Aorta (tissue), 5 donors: ENCODE results near the gene SLAMF7. TPM values are rescaled to one million over a fixed set of nuclear protein-coding genes. Genes with fewer than 3 reads are reported as not detected.

Experiments used
- ATAC-seq: fragments of 200-7000 bp; cut with Tn5 transposase; one replicate; pipeline ENCODE4 v1.9.1; 2022; ENCODE audit warnings: moderate library complexity; ENCODE audit not compliant: low FRiP score
- DNase-seq, 2 donors: peaks; one replicate each; pipeline ENCODE4 v3.0.0-alpha.2; 2020
- H3K27ac ChIP-seq, 2 donors: one replicate each; pipeline ENCODE4 v1.5.1; 2013; ENCODE audit warnings: low read length in 2 of 2, mild to moderate bottlenecking in 2 of 2, moderate library complexity in 2 of 2, control low read depth in 1 of 2, inconsistent platforms in 1 of 2, low read depth in 1 of 2
- H3K27me3 ChIP-seq, 2 donors: one replicate each; pipeline ENCODE4 v1.6.1; 2013; ENCODE audit warnings: control low read depth in 1 of 2, low read length in 1 of 2, mild to moderate bottlenecking in 1 of 2, moderate library complexity in 1 of 2; ENCODE audit not compliant: insufficient read depth in 2 of 2, control insufficient read depth in 1 of 2
- H3K36me3 ChIP-seq, 2 donors: one replicate each; pipeline ENCODE4 v1.6.1; 2013; ENCODE audit warnings: control low read depth in 1 of 2, low read length in 1 of 2, mild to moderate bottlenecking in 1 of 2; ENCODE audit not compliant: insufficient read depth in 2 of 2, control insufficient read depth in 1 of 2
- H3K4me1 ChIP-seq, 2 donors: one replicate each; pipeline ENCODE4 v1.6.1; 2013; ENCODE audit warnings: low read length in 2 of 2, control low read depth in 1 of 2, mild to moderate bottlenecking in 1 of 2, moderate library complexity in 1 of 2; ENCODE audit not compliant: insufficient read depth in 2 of 2, control insufficient read depth in 1 of 2
- H3K4me3 ChIP-seq, 2 donors: one replicate each; pipeline ENCODE4 v1.5.1; 2013; ENCODE audit warnings: low read length in 2 of 2, control low read depth in 1 of 2, mild to moderate bottlenecking in 1 of 2
- H3K9me3 ChIP-seq: one replicate; pipeline ENCODE4 v1.6.1; 2013; ENCODE audit warnings: mild to moderate bottlenecking, low read length; ENCODE audit not compliant: control insufficient read depth
- WGBS, 2 donors: extraction: QIAGEN DNeasy Blood & Tissue Kit; methylation state at CpG; one replicate each; pipeline ENCODE4 v1.1.7; 2013; 5-methylcytosine and 5-hydroxymethylcytosine counted together
- intact Hi-C, 2 donors: fragments of 100-400 bp; cut with DNase I; formaldehyde crosslinking; loops; one replicate each; pipeline versions ENCODE4 v1.14.2 to v1.15.0; 2022
- polyA plus RNA-seq, 2 donors: library from polyadenylated mRNA; stranded (reverse); fragments of 200-250 nt; gene quantifications; one replicate each; pipeline ENCODE4 v1.2.3, GENCODE V29; 2013
- total RNA-seq, 2 donors: library from RNA; stranded (reverse); fragmentation: NEBNext Ultra II Directional; extraction: Animal tissue kit (Norgen Biotek cat#: 25700); gene quantifications; one replicate each; pipeline ENCODE4 v1.2.1, GENCODE V29; 2021
- donor health status: healthy with polysubstance abuse.
- donor health status: Bipolar disorder and iron deficiency.
- donor health status: DM: no; HTN: no; CAD: no.
- donor health status: DM: no; HTN: no; CAD: no.
- donor health status: DM: yes; HTN: yes; CAD: no.

SLAMF7 gene
- total and polyA plus RNA-seq, 4 donors = 2.5 to 8.9 (median 2.9) TPM; not detected in 1

GRCh38 chr1:160740133-160740688 lies 1.2 kb downstream of the SLAMF7 start:
- 86% methylated on average over 5 of the region's 5 CpGs for WGBS, 2 donors
- Histone ChIP-seq H3K9me3 (no peaks in the 10 kb centered on the region), H3K4me1 (no peaks in the 10 kb centered on the region), H3K4me3 (no peak overlapping the region), H3K27me3 (no peaks in the 10 kb centered on the region), H3K27ac (no peak overlapping the region), H3K36me3 (no peaks in the 10 kb centered on the region)
- intact Hi-C loops = no loop called here
- DNase-seq (no peak), ATAC-seq (no peak)

- Histone ChIP-seq H3K4me1 (no peaks in the 10 kb centered on the region), H3K27ac (no peak overlapping the region), H3K9me3 (no peaks in the 10 kb centered on the region), H3K36me3 (no peaks in the 10 kb centered on the region), H3K27me3 (no peaks in the 10 kb centered on the region), H3K4me3 (no peak overlapping the region)
- ATAC-seq (no peak), DNase-seq (no peak)
- intact Hi-C loops = no loop called here
- 87% methylated on average over 4 of the region's 4 CpGs for WGBS, 2 donors
Measured at GRCh38 chr1:160741092-160741501, 2.0 kb downstream of the SLAMF7 start.

- ATAC-seq = no peak
- DNase-seq = no peak
- Histone ChIP-seq H3K27me3 (no peaks in the 10 kb centered on the region), H3K36me3 (no peaks in the 10 kb centered on the region), H3K27ac (no peak overlapping the region), H3K4me1 (no peaks in the 10 kb centered on the region), H3K4me3 (no peak overlapping the region), H3K9me3 (no peaks in the 10 kb centered on the region)
- intact Hi-C loops = no loop called here
- 78 to 83% methylated on average over 5 of the region's 5 CpGs for WGBS, 2 donors
Measured at GRCh38 chr1:160741612-160742348, 2.7 kb downstream of the SLAMF7 start.

GRCh38 chr1:160742428-160743127 lies 3.5 kb downstream of the SLAMF7 start:
- intact Hi-C loops = no loop called here
- no peaks in the 10 kb centered on the region for H3K27me3 ChIP-seq
- H3K27ac ChIP-seq = no peak overlapping the region
- DNase-seq = no peak
- no peaks in the 10 kb centered on the region for H3K4me1 ChIP-seq
- no peak overlapping the region for H3K4me3 ChIP-seq
- 91 to 94% methylated on average over 8 of the region's 8 CpGs for WGBS, 2 donors
- H3K9me3 ChIP-seq = no peaks in the 10 kb centered on the region
- ATAC-seq = no peak
- no peaks in the 10 kb centered on the region for H3K36me3 ChIP-seq

GRCh38 chr1:160743266-160743665 lies 4.2 kb downstream of the SLAMF7 start:
- WGBS, 2 donors = 88 to 89% methylated on average over 3 of the region's 3 CpGs
- no peak for ATAC-seq
- Histone ChIP-seq H3K4me1 (no peaks in the 10 kb centered on the region), H3K9me3 (no peaks in the 10 kb centered on the region), H3K36me3 (no peaks in the 10 kb centered on the region), H3K27me3 (peaks cover 0 to 2% of the 10 kb centered on the region in 2 donors), H3K4me3 (no peak overlapping the region), H3K27ac (no peak overlapping the region)
- intact Hi-C loops = no loop called here
- no peak for DNase-seq

GRCh38 chr1:160744199-160744851 lies 5.3 kb downstream of the SLAMF7 start:
- WGBS, 2 donors = 63 to 75% methylated on average over 7 of the region's 7 CpGs
- Histone ChIP-seq H3K9me3 (no peaks in the 10 kb centered on the region), H3K4me3 (no peak overlapping the region), H3K36me3 (no peaks in the 10 kb centered on the region), H3K27me3 (peaks cover 0 to 2% of the 10 kb centered on the region in 2 donors), H3K27ac (no peak overlapping the region), H3K4me1 (no peaks in the 10 kb centered on the region)
- ATAC-seq = no peak
- intact Hi-C loops = no loop called here
- no peak for DNase-seq

GRCh38 chr1:160744852-160745520 lies 5.9 kb downstream of the SLAMF7 start:
- H3K4me1 ChIP-seq = no peaks in the 10 kb centered on the region
- peaks cover 0 to 2% of the 10 kb centered on the region in 2 donors for H3K27me3 ChIP-seq
- H3K4me3 ChIP-seq = no peak overlapping the region
- 66 to 68% methylated on average over 5 of the region's 5 CpGs for WGBS, 2 donors
- no peak overlapping the region for H3K27ac ChIP-seq
- ATAC-seq = no peak
- intact Hi-C loops = no loop called here
- no peak for DNase-seq
- H3K36me3 ChIP-seq = no peaks in the 10 kb centered on the region
- no peaks in the 10 kb centered on the region for H3K9me3 ChIP-seq

GRCh38 chr1:160745551-160745950 lies 6.5 kb downstream of the SLAMF7 start:
- Histone ChIP-seq H3K4me1 (no peaks in the 10 kb centered on the region), H3K27me3 (peaks cover 0 to 2% of the 10 kb centered on the region in 2 donors), H3K27ac (no peak overlapping the region), H3K36me3 (no peaks in the 10 kb centered on the region), H3K4me3 (no peak overlapping the region), H3K9me3 (no peaks in the 10 kb centered on the region)
- WGBS, 2 donors = 45 to 54% methylated on average over 1 of the region's 1 CpG
- DNase-seq (no peak), ATAC-seq (no peak)
- intact Hi-C loops = no loop called here
